HEK293 (cell line): Measurements from ENCODE around the gene SPIN2A.

Source experiments
- EGR2 ChIP-seq: fragments of 450-650 bp; formaldehyde crosslinking; IDR thresholded peaks from 2 replicates; pipeline ENCODE4 v1.5.1; 2016; ENCODE audit warnings: low read depth, missing biosample characterization, missing genetic modification characterization
- GLIS2 ChIP-seq: fragments of 450-650 bp; formaldehyde crosslinking; IDR thresholded peaks from 2 replicates; pipeline ENCODE4 v1.5.1; 2016; ENCODE audit warnings: missing biosample characterization, missing genetic modification characterization
- KLF9 ChIP-seq: fragments of 450-650 bp; formaldehyde crosslinking; IDR thresholded peaks from 2 replicates; pipeline ENCODE4 v1.5.1; 2016; ENCODE audit warnings: missing biosample characterization, missing genetic modification characterization, low read depth
- RBAK ChIP-seq: fragments of 450-650 bp; formaldehyde crosslinking; IDR thresholded peaks from 2 replicates; pipeline ENCODE4 v1.5.1; 2016; ENCODE audit warnings: missing biosample characterization, missing genetic modification characterization
- SP3 ChIP-seq: fragments of 450-650 bp; formaldehyde crosslinking; IDR thresholded peaks from 2 replicates; pipeline ENCODE4 v1.5.1; 2016; ENCODE audit warnings: missing biosample characterization, missing genetic modification characterization
- SP7 ChIP-seq: fragments of 450-650 bp; formaldehyde crosslinking; IDR thresholded peaks from 2 replicates; pipeline ENCODE4 v1.5.1; 2016; ENCODE audit warnings: missing biosample characterization, missing genetic modification characterization
- ZBTB17 ChIP-seq: fragments of 450-650 bp; formaldehyde crosslinking; IDR thresholded peaks from 2 replicates; pipeline ENCODE4 v1.5.1; 2016; ENCODE audit warnings: missing biosample characterization, missing genetic modification characterization
- ZBTB20 ChIP-seq: fragments of 450-650 bp; formaldehyde crosslinking; IDR thresholded peaks from 2 replicates; pipeline ENCODE4 v1.5.1; 2016; ENCODE audit warnings: missing biosample characterization, missing genetic modification characterization
- ZBTB8A ChIP-seq: fragments of 450-650 bp; formaldehyde crosslinking; IDR thresholded peaks from 2 replicates; pipeline ENCODE4 v1.5.1; 2016; ENCODE audit warnings: missing biosample characterization, missing genetic modification characterization
- ZNF10 ChIP-seq: fragments of 450-650 bp; formaldehyde crosslinking; IDR thresholded peaks from 2 replicates; pipeline ENCODE4 v1.5.1; 2017; ENCODE audit warnings: missing biosample characterization, missing genetic modification characterization
- ZNF266 ChIP-seq: fragments of 450-650 bp; formaldehyde crosslinking; IDR thresholded peaks from 2 replicates; pipeline ENCODE4 v1.5.1; 2016; ENCODE audit warnings: missing biosample characterization, missing genetic modification characterization, low read depth
- ZNF274 ChIP-seq, 2 experiments: fragments of 200-500 bp in 1 of 2; fragments of 450-650 bp in 1 of 2; sonication (Bioruptor generic) in 1 of 2; formaldehyde crosslinking in 1 of 2; IDR thresholded peaks; 2 replicates each; pipeline versions ENCODE4 v1.5.1 to v1.6.1; 2014 to 2016; ENCODE audit warnings: borderline replicate concordance in 1 of 2, inconsistent platforms in 1 of 2, low read length in 1 of 2, missing biosample characterization in 1 of 2, missing genetic modification characterization in 1 of 2
- ZNF335 ChIP-seq: fragments of 450-650 bp; formaldehyde crosslinking; conservative IDR thresholded peaks from 2 replicates; pipeline ENCODE4 v1.5.1; 2016; ENCODE audit warnings: missing biosample characterization, missing genetic modification characterization
- ZNF341 ChIP-seq: fragments of 450-650 bp; formaldehyde crosslinking; IDR thresholded peaks from 2 replicates; pipeline ENCODE4; 2016; ENCODE audit warnings: low read depth, missing biosample characterization, missing genetic modification characterization
- ZNF501 ChIP-seq: fragments of 450-650 bp; formaldehyde crosslinking; IDR thresholded peaks from 2 replicates; pipeline ENCODE4 v1.5.1; 2016; ENCODE audit warnings: missing biosample characterization, missing genetic modification characterization
- TF ChIP-seq, protein P1 (sequence below): fragments of 450-650 bp; formaldehyde crosslinking; IDR thresholded peaks from 2 replicates; pipeline ENCODE4 v1.5.1; 2017; ENCODE audit warnings: missing biosample characterization, missing genetic modification characterization
- TF ChIP-seq, protein P2 (sequence below): fragments of 450-650 bp; formaldehyde crosslinking; IDR thresholded peaks from 2 replicates; pipeline ENCODE4 v1.5.1; 2017; ENCODE audit warnings: missing biosample characterization, missing genetic modification characterization
- TF ChIP-seq, protein P3 (sequence below): fragments of 450-650 bp; formaldehyde crosslinking; IDR thresholded peaks from 2 replicates; pipeline ENCODE4 v1.5.1; 2016; ENCODE audit warnings: missing biosample characterization, missing genetic modification characterization
- TF ChIP-seq, protein P4 (sequence below): fragments of 450-650 bp; formaldehyde crosslinking; conservative IDR thresholded peaks from 2 replicates; pipeline ENCODE4 v1.5.1; 2016; ENCODE audit warnings: low read depth, missing biosample characterization, missing genetic modification characterization
- TF ChIP-seq, protein P5 (sequence below): fragments of 450-650 bp; formaldehyde crosslinking; optimal IDR thresholded peaks from 2 replicates; pipeline ENCODE3; 2016; ENCODE audit warnings: missing biosample characterization, mild to moderate bottlenecking, missing genetic modification characterization
- TF ChIP-seq, protein P6 (sequence below): fragments of 450-650 bp; formaldehyde crosslinking; IDR thresholded peaks from 2 replicates; pipeline ENCODE4 v1.5.1; 2016; ENCODE audit warnings: missing biosample characterization, missing genetic modification characterization
- TF ChIP-seq, protein P7 (sequence below): fragments of 450-650 bp; formaldehyde crosslinking; IDR thresholded peaks from 2 replicates; pipeline ENCODE4 v1.5.1; 2017; ENCODE audit warnings: missing biosample characterization, mild to moderate bottlenecking, missing genetic modification characterization, moderate library complexity

SPIN2A gene

DNA sequence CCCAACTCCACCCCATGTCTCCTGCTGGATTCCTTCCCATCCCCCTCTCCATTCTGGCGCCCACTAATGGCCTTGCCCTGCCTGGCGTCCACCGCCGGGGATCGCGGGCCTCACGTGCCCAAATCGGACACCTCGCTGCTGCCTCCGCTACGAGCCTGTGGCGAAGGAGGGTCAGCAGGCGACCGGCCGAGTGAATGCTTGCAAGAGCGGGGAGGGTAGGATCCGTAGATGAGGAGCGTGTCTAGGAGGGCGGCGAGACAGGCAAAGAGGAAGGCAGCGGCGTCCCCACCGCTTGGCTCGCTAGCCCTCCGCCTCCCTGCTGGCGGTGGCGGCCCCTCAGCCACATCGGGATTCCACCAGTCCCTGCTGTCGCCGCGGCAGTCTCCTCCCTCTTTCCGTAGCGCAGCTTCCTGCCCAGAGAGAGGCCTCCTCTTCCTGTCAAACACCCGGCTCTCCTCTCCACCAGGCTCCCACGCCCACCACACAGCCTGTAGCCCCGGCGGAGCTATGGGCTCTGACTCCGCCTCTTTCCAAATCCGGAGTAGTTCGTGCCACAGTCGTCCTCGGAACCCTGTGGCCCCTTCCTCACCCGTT is 15.9 kb downstream of the SPIN2A start, which contains the start of gene SPIN2B (continued):
- TF ChIP-seq, protein P1, sequence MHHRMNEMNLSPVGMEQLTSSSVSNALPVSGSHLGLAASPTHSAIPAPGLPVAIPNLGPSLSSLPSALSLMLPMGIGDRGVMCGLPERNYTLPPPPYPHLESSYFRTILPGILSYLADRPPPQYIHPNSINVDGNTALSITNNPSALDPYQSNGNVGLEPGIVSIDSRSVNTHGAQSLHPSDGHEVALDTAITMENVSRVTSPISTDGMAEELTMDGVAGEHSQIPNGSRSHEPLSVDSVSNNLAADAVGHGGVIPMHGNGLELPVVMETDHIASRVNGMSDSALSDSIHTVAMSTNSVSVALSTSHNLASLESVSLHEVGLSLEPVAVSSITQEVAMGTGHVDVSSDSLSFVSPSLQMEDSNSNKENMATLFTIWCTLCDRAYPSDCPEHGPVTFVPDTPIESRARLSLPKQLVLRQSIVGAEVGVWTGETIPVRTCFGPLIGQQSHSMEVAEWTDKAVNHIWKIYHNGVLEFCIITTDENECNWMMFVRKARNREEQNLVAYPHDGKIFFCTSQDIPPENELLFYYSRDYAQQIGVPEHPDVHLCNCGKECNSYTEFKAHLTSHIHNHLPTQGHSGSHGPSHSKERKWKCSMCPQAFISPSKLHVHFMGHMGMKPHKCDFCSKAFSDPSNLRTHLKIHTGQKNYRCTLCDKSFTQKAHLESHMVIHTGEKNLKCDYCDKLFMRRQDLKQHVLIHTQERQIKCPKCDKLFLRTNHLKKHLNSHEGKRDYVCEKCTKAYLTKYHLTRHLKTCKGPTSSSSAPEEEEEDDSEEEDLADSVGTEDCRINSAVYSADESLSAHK (tag by site-specific recombination) = no peak
- TF ChIP-seq, protein P2, sequence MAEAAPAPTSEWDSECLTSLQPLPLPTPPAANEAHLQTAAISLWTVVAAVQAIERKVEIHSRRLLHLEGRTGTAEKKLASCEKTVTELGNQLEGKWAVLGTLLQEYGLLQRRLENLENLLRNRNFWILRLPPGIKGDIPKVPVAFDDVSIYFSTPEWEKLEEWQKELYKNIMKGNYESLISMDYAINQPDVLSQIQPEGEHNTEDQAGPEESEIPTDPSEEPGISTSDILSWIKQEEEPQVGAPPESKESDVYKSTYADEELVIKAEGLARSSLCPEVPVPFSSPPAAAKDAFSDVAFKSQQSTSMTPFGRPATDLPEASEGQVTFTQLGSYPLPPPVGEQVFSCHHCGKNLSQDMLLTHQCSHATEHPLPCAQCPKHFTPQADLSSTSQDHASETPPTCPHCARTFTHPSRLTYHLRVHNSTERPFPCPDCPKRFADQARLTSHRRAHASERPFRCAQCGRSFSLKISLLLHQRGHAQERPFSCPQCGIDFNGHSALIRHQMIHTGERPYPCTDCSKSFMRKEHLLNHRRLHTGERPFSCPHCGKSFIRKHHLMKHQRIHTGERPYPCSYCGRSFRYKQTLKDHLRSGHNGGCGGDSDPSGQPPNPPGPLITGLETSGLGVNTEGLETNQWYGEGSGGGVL (tag by site-specific recombination) = 0 out of 2 replicates have a peak, but pooled peaks have one; percentile 15
- TF ChIP-seq RBAK (tag by site-specific recombination) (no peak), EGR2 (no peak), ZNF10 (tag by site-specific recombination) (no peak), ZBTB20 (tag by site-specific recombination) (peak; percentile 54), ZNF266 (tag by site-specific recombination) (no peak), ZNF341 (tag by site-specific recombination) (peak; percentile 52; the same call in 1 of the 2 replicates), ZNF335 (tag by site-specific recombination) (peak; percentile 92), SP3 (tag by site-specific recombination) (peak; percentile 56), SP7 (tag by site-specific recombination) (0 out of 2 replicates have a peak, but pooled peaks have one; percentile 11), KLF9 (peak; percentile 47; the same call in 1 of the 2 replicates), ZBTB8A (tag by site-specific recombination) (peak; percentile 96), ZNF501 (tag by site-specific recombination) (0 out of 2 replicates have a peak, but pooled peaks have one; percentile 44), ZBTB17 (tag by site-specific recombination) (peak; percentile 77), GLIS2 (peak; percentile 41; the same call in 1 of the 2 replicates), ZNF274 (IDR thresholded peaks at IDR 0.05; ENCODE audit: low read length) (no peak), ZNF274 (tag by site-specific recombination; IDR thresholded peaks at IDR 0.05; ENCODE audit: borderline replicate concordance) (no peak)
- TF ChIP-seq, protein P3, sequence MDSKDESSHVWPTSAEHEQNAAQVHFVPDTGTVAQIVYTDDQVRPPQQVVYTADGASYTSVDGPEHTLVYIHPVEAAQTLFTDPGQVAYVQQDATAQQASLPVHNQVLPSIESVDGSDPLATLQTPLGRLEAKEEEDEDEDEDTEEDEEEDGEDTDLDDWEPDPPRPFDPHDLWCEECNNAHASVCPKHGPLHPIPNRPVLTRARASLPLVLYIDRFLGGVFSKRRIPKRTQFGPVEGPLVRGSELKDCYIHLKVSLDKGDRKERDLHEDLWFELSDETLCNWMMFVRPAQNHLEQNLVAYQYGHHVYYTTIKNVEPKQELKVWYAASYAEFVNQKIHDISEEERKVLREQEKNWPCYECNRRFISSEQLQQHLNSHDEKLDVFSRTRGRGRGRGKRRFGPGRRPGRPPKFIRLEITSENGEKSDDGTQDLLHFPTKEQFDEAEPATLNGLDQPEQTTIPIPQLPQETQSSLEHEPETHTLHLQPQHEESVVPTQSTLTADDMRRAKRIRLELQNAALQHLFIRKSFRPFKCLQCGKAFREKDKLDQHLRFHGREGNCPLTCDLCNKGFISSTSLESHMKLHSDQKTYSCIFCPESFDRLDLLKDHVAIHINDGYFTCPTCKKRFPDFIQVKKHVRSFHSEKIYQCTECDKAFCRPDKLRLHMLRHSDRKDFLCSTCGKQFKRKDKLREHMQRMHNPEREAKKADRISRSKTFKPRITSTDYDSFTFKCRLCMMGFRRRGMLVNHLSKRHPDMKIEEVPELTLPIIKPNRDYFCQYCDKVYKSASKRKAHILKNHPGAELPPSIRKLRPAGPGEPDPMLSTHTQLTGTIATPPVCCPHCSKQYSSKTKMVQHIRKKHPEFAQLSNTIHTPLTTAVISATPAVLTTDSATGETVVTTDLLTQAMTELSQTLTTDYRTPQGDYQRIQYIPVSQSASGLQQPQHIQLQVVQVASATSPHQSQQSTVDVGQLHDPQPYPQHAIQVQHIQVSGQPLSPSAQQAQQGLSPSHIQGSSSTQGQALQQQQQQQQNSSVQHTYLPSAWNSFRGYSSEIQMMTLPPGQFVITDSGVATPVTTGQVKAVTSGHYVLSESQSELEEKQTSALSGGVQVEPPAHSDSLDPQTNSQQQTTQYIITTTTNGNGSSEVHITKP (tag by site-specific recombination) = peak; percentile 94
- TF ChIP-seq, protein P4, sequence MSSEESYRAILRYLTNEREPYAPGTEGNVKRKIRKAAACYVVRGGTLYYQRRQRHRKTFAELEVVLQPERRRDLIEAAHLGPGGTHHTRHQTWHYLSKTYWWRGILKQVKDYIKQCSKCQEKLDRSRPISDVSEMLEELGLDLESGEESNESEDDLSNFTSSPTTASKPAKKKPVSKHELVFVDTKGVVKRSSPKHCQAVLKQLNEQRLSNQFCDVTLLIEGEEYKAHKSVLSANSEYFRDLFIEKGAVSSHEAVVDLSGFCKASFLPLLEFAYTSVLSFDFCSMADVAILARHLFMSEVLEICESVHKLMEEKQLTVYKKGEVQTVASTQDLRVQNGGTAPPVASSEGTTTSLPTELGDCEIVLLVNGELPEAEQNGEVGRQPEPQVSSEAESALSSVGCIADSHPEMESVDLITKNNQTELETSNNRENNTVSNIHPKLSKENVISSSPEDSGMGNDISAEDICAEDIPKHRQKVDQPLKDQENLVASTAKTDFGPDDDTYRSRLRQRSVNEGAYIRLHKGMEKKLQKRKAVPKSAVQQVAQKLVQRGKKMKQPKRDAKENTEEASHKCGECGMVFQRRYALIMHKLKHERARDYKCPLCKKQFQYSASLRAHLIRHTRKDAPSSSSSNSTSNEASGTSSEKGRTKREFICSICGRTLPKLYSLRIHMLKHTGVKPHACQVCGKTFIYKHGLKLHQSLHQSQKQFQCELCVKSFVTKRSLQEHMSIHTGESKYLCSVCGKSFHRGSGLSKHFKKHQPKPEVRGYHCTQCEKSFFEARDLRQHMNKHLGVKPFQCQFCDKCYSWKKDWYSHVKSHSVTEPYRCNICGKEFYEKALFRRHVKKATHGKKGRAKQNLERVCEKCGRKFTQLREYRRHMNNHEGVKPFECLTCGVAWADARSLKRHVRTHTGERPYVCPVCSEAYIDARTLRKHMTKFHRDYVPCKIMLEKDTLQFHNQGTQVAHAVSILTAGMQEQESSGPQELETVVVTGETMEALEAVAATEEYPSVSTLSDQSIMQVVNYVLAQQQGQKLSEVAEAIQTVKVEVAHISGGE (tag by site-specific recombination) = peak; percentile 47
- TF ChIP-seq, protein P5, sequence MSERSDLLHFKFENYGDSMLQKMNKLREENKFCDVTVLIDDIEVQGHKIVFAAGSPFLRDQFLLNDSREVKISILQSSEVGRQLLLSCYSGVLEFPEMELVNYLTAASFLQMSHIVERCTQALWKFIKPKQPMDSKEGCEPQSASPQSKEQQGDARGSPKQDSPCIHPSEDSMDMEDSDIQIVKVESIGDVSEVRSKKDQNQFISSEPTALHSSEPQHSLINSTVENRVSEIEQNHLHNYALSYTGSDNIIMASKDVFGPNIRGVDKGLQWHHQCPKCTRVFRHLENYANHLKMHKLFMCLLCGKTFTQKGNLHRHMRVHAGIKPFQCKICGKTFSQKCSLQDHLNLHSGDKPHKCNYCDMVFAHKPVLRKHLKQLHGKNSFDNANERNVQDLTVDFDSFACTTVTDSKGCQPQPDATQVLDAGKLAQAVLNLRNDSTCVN = peak; percentile 25
- TF ChIP-seq, protein P6, sequence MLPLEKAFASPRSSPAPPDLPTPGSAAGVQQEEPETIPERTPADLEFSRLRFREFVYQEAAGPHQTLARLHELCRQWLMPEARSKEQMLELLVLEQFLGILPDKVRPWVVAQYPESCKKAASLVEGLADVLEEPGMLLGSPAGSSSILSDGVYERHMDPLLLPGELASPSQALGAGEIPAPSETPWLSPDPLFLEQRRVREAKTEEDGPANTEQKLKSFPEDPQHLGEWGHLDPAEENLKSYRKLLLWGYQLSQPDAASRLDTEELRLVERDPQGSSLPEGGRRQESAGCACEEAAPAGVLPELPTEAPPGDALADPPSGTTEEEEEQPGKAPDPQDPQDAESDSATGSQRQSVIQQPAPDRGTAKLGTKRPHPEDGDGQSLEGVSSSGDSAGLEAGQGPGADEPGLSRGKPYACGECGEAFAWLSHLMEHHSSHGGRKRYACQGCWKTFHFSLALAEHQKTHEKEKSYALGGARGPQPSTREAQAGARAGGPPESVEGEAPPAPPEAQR = no peak
- TF ChIP-seq, protein P7, sequence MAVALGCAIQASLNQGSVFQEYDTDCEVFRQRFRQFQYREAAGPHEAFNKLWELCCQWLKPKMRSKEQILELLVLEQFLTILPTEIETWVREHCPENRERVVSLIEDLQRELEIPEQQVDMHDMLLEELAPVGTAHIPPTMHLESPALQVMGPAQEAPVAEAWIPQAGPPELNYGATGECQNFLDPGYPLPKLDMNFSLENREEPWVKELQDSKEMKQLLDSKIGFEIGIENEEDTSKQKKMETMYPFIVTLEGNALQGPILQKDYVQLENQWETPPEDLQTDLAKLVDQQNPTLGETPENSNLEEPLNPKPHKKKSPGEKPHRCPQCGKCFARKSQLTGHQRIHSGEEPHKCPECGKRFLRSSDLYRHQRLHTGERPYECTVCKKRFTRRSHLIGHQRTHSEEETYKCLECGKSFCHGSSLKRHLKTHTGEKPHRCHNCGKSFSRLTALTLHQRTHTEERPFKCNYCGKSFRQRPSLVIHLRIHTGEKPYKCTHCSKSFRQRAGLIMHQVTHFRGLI (tag by site-specific recombination) = no peak
